HG02798 (cell line): ENCODE measurements around the gene IP6K3.

Experiments
- ATAC-seq: cut with Tn5 transposase; IDR thresholded peaks from one replicate; pipeline ENCODE4 v1.9.1; 2021; ENCODE audit warnings: mild to moderate bottlenecking; ENCODE audit not compliant: unreplicated experiment, poor library complexity

IP6K3 gene, protein sequence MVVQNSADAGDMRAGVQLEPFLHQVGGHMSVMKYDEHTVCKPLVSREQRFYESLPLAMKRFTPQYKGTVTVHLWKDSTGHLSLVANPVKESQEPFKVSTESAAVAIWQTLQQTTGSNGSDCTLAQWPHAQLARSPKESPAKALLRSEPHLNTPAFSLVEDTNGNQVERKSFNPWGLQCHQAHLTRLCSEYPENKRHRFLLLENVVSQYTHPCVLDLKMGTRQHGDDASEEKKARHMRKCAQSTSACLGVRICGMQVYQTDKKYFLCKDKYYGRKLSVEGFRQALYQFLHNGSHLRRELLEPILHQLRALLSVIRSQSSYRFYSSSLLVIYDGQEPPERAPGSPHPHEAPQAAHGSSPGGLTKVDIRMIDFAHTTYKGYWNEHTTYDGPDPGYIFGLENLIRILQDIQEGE

DNA sequence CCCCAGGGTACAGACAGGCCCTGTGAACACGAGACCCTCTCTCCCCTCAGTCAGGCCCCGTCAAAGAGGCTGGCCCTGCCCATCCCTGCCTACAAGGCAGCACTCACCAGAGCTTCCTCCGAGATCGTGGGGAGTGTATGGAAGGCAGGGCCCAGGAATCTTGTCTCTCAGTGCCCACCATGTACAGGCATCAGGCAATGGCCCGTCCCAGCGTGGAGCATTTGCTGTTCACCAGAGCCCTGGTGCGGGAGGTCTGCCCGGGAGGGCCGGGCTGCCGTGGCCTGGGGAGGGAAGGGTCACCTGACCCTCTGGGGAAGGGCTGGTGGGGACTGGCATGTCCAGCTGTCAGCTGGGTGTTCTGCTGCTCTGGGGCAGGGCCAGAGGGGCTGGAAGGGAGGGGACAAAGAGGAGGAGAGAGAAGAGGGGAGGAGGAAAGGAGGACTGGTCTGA, at the start of gene IP6K3:
Gene IP6K3 (minus strand): TSS at position 255 of the 450 bp plus-strand sequence. CDS start 11,429 bp downstream, outside the sequence.
- ATAC-seq: no peak

DNA sequence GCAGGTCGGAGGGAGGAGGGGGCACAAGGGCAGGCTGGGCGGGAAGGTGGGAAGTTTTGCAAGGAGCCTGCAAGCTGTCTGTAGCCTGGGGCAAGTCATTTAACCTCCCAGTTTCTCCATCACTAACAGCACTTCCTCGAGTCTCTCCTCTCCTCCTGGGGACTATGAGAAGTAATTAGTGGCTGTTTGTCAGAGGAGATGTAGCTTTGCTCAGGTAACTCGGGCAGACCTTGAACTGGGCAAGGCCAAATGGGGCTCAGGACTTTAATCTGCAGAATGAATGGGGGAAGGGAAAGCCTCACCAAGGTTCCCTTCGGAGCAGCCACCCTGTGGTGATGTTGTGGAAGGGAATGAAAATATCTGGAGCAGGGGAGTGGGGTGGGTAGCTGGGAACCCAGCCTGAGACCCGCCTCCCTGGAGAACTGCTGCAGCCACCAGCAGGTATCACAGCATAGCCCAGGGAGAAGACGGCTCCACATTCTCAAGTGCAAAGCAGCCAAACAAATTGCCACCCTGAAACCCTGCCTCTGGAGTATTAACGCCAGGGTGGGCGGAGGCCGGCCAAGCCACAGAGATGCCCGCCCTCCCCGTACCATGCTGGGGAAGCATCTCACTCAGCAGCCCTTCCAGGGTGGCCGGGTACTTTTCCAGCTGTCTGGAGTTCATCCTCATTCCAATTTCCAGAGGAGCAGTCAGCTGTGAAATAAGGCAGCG, 48.4 kb upstream of the IP6K3 start:
- no peak for ATAC-seq

DNA sequence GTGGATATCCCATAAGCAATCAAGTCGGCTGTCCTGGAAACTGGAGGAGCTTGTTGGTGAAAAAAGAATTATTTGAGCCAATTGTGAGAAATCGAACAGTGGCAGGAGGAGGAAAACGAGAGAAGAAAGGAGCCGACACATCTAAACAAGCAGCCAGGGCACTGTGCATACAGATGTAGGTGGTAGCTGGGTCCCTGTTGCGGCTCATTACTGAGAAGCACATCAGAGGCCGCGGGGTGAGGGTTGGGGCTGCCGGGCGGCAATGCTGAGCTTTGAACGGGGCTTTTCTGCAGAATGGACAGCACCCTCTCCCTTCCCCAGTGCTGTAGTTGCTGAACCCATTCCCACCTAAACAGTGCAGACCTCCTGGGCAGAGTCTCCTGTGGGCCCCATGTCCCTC, 46.3 kb upstream of the IP6K3 start:
- no peak for ATAC-seq

DNA sequence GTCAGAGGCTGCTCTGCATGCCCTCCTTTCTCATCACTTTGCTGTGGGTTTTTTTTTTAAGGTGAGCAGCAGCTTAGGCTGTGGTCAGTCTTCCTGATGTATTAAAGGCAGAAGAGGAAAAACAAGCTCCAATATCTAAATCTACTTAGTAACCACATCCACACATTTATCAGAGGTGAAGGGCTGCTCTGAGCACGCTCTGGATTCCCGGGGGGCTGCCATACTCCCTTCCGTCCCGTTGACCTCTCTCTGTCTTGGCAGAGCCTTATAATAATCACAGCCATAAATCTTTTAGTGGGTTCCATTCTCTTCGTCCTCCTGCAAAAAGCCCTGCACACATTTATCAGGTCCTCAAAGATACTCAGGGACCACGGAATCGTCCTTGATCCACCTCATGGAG, 44.9 kb upstream of the IP6K3 start:
- ATAC-seq: no peak

DNA sequence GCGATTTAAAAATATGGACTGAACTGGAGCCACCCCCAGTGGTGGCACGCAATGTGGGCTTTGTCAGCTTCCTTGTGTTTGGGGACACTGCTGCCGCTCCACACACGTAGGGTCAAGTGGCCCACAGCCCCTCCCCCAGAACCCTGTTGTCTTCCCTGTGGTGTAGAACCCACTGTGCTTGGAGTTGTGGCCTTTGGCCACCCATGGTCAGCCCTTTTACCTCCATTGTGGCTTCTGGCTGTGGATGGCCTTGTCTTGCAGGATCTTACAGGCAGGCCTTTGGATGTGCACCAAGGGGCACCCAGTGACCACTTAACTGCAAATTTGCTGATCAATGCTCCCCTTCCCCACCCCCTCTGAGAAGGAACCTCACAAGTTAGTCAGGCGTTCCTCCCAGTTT, 44.2 kb upstream of the IP6K3 start:
- no peak for ATAC-seq

DNA sequence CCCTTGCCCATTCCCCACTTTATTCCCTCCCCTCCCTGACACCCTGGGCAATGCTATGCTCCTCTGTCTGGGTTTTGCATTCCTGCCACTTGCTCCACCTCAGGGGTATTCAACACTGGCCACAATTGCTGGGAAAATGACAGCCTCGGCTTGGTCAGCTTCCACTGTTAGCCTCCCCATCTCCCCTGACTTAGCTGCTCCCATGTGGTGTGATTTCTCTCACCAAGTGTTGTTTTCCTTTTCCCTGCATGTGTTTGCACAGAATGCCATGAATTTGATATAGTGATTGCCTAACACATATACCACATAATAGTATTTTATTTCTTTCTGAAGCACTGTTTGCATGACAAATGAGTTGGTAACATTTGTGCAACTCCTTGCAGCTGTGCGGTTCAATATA, 43.7 kb upstream of the IP6K3 start:
- no peak for ATAC-seq

DNA sequence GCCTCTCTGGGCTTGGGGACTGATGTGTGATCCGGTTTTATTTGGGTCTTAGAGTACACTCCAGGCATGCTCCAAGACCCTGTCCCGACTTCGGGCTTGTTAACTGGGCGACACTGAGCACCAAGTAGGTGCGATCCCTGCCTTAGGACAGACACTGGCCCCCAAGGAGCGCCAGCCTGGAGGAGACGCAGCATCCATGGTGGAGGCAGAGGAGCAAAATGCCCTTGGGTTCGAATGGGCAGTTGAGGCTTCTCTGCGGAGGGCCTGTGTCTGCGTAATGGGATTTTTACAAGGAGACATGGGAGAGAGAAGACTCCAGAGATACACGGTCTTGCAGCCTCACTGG, 42.8 kb upstream of the IP6K3 start:
- ATAC-seq: no peak

DNA sequence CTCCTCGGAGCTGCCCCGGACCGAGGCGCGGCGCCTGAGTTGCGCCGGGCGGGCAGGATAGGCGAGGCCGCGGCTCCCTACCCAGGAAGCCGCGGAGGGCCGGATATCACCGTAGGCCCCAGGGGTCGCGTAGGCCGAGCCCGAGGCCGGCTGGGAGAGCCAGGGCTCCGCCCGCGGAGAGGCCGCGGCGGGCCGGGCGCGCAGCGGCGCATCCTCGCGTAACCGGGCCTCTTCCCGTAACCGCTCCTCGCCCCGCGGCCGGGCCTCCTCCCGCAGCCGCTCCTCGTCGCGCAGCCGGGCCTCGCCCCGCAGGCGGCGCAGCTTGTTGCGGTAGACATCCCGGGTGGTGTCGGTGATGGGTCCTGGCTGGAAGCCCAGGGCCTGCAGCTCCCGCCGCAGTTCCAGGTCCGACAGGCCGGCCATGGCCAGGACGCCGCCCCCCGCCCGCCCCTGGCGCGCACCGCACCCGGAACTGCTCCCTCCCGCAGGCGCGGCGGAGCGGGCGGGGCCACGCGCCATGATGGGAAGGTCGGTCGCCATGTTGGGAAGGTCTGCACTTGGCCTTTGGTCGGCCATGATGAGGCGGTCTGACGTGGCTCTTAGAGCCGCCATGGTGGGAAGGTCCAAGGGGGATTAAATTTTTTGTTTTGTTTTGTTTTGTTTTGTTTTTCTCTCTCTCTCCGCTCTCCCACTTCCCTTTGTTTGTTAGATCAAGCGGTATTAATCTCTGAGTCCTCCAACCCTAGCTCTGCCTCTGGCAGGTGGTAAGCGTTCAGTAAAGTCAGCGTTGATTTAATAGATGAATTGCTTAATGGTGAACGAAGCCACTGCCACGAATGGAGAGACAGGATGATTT, 42.2 kb upstream of the IP6K3 start, which contains the start of gene LEMD2:
Gene LEMD2 (minus strand): TSS at position 437 of the 856 bp plus-strand sequence. CDS start 14 bp downstream, at position 423.
- ATAC-seq: peak; percentile 94

DNA sequence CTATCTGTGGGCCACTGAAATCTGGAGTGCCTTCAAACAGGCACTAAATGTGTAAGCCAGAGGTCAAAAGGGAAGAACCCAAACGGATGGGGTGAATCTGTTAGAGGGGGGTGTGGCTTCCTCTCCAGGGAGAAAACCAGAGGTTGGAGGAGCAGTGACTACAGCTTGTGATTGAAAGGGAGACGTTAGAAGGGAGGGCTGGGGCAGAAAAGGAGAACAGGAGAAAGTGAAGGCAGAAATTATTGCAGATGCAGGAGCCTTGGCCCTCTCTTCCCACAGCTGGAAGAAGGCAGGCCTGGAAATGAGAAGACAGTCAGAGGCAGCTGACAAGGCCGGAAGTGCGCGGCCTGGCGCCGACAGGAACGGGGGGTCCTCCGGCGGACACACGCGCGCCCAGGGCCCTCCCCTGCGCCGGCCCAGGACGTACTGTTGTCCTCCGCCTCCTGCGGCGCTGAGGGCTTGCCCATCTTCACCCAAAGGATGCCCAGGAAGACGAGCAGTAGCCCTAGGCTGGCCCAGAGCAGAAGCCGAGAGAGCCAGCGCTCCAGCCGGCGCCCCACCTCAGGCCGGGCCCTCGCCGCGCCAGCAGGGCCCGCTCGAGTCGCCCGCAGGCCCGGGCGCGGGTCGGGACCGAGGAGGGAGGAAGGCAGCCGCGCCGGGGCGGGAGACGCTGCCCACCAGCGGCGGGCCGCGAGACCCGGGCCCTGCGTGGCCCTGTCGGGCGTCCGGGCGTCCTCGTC, 41.4 kb upstream of the IP6K3 start:
- ATAC-seq: peak; percentile 46

DNA sequence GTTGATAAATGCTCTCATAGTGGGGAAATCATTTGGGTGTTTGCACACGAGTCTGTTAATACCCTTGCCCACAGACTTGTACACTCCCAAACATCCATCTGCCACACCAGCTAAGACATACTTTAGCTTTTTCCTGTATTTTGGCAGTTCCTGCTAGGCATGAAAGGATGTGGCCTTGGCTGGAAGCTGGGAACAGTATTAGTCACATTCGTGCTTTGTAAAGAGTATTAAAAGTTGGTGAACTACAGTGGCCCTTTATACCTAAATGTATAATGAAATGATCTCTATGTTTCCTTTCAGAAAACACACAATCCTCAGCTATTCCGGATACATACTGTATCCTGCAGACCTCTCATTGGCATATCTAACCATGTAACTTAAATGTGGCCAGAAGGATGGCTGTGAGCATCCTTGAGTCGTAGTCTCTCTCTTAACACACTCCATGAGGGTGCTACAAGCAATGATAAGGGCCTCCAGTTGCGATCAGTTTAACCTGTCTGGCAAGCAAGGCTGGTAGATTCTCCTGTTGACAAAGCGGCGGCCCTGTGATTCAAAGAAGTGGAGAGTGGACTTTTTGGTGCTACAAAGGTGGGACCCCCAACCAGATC, 40.7 kb upstream of the IP6K3 start:
- no peak for ATAC-seq

DNA sequence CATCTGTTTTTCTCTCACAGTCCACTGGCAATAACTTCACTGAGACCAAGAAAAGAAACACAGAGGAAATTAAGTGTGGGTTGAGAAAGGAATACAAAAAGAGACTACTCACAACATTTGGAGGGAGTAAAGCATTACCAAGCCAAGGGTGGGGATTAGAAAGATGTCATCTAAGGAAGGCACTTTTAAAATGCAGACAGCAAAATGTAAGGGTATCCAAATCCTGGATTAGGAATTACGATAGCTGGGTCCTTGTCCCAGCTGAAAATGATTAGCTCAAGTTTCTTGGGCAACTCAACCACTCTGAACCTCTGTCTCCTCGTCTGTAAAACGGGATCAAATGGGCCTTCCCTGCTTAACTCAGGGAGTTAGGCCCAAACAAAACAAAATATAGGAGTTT, 40.0 kb upstream of the IP6K3 start:
- ATAC-seq: no peak

DNA sequence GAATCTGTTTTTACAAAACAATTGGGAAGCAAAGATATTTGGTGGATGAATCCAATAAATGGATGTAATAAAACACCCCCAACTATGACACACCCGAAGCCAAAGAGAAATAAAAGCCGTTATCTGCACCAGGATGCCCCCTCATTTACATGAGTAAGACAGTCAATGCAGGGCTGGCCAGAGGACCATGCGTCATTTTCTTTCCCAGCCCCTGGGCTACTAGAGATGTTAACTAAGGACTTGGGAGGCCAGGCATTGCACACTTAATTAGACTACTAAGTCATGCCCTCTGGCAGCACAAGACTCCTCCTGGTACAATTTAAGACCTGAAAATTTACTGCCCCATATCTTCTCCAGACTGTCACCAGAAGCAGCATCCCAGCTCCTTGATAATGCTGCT, 39.1 kb upstream of the IP6K3 start:
- no peak for ATAC-seq

DNA sequence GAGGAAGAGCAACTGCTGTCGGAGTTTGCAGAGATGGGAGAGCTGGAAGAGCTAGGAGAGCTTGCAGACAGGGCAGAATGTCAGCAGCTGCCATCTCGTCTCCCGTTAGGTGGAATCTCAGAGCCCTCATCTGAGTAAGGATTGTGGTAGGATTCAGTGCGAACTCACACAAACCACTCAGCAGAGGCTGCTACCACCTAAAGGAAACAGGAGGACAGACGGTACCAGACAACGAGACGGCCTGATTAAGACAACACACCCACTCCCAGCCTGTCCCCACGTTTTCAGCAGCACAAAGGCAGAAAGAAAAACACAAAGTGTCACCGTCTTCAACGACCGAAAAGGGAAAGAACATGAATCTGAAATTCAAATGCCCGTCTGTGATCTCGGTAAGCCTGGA, 38.1 kb upstream of the IP6K3 start:
- no peak for ATAC-seq

DNA sequence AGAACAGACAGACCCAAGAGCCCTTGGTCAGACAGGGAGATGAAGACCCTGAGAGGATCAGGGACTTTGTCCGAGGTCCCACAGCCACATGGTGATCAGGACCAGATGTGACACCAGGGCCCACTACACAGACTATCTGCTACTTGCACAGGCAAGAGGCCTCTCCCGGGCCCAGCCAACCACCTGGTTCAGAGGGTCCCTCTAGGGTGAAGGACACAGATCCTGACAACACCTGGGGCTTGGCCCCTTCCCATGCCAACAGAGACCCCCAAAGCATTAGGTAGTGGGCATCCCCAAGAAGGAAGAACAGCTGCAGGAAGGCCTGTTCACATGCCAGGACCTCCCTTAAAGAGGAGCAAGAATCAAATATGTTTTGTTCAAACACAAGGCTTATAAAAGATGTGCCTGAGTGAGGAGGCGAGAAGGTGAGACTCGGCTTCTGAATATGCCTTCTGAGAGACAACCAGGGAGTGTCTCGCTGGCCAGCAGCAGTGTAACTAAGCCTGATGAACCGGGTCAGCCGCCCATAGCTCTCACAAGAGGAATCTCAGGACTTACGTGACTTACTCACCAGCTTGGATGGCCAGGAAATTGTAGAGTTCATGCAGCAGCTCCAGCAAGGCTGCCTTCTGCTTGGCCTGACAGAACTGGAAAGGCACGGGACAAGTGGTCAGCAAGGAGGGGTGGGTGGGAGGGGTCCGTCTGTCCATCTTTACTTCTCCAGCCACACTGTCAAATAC, 37.2 kb upstream of the IP6K3 start:
- ATAC-seq: no peak

DNA sequence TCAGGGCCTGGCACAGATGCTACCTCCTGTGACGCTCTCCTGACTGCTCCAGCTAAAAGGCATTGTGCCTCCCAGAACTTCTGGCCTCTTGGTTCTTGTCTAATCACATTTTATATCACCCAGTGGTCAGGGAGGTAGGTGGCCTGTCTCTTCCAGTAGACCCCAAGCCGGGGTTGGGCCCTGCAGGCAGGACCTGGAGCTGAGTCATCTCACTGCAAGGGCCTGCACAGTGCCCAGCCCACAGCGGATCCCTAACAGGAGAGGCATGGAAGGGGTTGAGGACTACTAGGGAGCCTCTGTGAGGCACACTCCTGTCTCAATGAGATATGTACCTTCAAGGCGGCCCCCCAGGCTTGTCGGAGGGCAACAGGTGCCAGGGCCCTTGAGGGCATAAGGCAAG, 35.9 kb upstream of the IP6K3 start:
- ATAC-seq: no peak

DNA sequence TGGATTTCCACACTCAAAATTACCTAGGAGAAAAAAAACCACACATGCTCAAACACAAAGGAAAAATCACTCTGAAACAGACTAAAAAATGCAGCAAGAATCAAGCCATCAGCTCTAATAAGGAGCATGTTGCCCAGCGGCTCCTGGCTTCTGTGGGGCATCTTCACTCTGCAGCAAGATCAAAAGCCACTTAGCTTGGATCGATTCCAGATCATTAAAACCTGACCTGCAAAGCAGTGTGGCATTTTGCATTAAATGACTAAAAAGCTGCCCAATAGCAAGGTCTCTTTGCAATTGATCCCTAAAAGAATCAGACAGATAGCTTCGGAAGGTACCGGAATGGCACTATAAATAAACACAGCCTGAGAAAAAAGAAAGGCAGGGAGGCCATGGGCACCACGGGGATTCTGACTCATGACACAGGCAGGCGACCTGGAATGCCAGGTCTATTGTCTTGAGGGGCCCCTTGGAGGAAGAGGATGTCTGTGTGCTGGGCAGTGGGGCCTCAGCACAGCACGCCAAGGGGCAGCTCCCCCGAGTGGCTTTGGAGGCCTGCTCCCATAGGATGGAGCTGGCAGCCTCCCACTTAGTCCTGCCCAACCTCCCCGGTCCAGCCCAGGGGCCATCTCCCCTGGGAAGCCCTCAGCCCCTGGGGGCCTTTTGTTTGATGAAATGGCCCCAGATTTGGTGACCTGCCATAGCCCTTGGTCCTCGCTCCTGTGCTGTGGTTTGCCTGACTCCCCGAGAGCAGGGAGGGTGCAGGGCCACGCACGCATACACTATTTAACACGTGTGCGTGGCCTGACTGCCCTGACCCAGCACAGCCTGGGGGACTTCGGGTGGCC, 34.6 kb upstream of the IP6K3 start:
- no peak for ATAC-seq

DNA sequence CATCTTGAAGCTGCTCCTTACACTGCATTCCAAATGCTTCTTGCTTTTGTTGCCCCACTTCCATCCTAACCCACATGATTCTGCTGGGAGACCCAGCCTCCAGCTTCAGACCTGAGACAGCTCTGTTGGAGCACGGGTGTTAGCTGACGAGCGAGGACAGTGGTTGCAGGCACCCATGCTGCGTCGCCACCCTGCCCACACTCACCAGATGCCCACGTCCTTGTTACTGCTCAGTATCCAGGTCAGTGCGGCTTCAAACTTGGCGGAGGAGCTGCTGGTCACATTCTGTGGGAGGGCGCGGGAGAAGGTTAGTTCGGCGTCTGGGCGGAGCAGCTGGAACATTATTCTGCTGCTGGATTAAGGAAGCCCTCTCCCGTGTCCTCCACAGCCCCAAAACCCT, 33.2 kb upstream of the IP6K3 start:
- ATAC-seq: no peak

DNA sequence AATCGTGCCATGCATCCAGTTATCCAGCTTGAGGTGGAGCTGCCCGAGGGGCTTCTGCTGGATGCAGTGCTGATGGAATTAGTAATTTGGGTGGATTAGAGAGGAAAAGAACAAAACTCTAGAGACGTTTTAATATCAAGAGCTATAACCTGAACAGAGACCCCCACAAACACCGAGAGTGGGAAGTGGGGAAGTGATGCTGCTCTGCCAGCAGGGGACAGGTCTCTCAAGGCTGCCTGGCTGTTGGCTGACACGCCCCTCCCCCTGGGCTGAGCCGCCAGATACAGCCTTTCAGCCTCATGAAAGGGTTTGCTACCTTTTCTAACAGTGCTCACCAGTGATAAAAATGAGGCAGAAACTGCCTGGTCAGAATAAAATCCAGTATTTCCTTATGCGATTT, 32.6 kb upstream of the IP6K3 start:
- no peak for ATAC-seq
